Ramos (cell line): ENCODE results near the gene GALNT18.

Experiments used
- in situ Hi-C: fragments of 300-500 bp; cut with MboI; formaldehyde crosslinking; loops from one replicate; pipeline ENCODE4 v1.14.3; 2022; ENCODE audit warnings: low sequenced_read_pairs; ENCODE audit not compliant: unreplicated experiment

Gene GALNT18

DNA sequence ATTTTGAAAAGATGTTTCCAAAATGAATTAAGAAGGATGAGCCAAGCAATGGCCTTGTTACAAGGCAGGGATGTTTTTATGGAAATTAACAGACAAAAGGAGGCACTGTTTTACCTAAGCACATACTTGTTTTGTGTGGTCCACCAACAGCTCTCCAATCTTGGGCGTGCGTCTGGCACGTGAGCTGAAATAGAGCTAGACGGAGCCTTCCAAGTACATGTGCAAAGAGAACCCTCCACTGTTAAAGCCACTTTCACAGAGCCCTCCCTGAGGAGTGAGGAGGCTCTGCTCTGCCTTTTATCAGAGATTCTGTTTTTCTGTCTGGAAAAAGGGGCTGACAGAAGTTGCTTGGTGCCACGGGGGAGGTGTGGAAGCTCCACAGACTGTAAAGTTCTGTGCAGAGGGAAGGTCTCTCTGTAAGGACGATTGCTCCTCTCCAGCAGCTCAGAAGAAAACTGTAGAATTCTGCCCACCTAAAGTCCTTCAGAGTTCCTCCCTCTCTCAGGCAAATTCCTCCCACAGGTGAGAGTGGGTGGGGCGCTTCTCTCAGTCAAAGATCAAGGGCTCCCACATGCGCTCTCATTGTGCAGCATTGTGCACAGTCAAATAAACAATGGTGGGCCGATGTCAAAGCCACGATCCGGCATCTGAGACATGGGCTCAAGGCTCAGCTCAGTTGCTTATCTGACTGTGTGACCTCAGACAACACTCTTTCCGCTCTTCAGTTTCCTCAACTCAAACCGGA, 176.2 kb downstream of the GALNT18 start:
- in situ Hi-C loops = no loop called here

DNA sequence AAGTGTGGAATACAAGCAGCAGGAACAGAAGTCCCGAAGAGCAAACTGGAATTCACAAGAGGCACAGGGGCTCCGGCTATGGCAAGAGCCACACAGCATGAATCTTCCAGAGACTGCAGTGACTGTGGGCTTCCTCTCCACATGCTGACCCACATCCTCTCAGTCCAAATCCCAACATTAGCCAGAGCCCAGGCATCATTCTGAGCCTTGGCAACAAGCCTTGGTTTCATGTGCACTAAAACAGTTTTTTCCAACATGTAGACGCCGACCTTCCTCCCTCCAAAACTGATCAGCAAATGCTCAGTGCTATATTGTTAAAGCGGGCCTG, 177.0 kb downstream of the GALNT18 start:
- in situ Hi-C loops = no loop called here

DNA sequence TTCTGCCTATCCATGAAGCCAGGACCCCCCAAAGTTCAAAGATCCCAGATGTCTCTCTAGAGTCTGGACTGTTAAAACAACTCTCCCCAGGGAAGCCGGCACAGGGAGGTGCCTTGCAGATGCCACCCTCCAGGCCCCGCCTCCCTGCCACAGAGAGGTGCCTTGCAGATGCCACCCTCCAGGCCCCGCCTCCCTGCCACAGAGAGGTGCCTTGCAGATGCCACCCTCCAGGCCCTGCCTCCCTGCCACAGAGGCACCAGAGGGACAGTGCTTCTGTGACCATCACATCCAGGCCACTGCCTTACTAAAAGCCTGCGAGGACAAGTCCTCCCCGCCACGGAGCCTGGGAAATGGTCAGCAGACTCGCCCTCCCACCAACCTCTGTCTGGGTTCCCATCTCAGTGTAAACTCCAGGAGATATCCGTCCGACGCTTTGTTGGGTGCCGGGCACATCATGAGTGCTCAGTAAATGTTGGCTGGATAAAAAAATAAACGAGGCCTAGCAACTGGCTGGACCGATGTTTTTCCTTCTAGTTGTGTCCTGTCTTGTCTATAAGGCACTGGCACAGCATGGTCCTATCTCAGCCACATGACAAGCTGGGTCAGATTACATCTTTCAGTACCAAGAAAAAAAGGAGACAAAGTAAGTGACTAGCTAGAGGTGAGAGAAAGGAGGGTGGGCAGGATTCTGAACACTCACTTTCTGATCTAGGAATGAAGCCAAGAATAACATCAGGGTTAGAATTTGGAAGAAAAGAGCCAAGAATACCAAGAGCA, 177.6 kb downstream of the GALNT18 start:
- in situ Hi-C loops = no loop called here

DNA sequence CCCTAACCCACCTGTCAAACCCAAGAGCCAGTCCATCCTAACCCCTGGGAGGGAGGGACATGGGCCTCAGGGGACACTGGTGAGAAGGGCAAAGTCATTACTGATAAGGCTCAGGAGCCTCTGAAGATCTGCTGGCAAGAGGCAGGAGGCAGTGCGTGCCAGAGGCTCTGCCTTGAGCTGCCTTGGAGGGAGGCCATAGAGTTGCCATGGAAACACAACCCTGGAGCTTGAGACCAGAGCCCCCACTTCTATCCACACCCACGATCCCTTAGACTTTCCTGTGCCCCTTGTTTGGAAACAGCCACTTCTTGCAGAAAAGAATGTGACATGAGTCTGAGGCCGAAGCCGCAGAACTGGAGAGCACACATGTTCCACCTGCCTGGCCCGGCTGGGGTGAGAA, 179.0 kb downstream of the GALNT18 start:
- in situ Hi-C loops = no loop called here

DNA sequence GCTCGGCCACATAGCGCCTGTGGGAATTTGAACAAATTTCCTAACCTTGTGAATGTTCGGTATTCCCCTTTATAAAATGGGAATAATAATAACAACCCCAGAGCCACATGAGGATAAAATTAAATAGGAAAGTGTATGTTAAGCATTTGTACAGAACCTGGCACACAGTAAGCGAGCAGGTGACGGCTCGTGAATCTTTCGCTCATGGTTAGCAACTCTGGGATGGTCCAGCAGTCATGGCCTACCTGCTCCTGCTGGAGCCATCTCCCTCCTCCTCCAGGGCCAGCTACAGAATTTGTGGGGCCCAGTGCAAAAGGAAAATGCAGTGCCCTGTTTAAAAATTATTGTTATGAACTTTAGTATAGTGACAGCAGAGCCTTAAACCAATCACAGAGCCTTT, 180.3 kb downstream of the GALNT18 start:
- in situ Hi-C loops = no loop called here

DNA sequence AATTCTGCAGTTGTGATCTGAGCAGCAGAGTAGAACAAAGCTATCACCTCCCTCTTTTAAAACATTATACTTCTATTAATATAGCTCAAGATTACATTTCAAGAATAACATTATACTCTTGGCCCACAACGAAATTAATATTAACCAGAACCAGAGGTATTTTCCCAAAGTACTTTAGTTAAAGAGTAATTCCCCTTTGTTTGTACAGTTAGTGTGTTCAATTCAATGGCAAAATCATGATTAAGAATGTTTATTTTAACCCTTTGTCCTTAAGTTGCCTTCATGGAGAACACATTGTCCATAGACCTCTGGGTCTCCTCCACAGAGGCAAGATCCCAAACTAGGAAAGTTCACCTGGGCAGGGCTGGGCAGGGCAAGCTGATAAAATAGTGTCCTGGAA, 180.7 kb downstream of the GALNT18 start:
- in situ Hi-C loops = no loop called here

DNA sequence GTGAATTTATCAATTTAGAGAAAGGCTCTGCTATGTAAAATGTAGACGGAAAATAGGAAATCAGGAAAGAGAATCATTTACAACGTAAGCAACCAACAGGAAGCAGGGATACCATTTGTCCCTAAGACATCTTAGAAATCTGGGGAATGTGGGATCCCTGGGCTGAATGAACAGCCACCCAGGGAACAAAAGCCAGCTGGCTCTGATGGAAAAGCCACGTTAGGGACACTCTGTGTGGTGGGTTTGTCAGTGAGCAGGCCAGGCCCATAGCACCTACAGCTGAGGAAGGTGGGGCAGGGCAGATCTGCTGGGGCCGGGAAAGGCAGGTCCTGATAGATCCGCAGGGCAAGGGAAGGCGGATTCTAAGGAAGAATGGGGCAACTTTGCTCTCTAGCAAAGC, 181.7 kb downstream of the GALNT18 start:
- in situ Hi-C loops = no loop called here

DNA sequence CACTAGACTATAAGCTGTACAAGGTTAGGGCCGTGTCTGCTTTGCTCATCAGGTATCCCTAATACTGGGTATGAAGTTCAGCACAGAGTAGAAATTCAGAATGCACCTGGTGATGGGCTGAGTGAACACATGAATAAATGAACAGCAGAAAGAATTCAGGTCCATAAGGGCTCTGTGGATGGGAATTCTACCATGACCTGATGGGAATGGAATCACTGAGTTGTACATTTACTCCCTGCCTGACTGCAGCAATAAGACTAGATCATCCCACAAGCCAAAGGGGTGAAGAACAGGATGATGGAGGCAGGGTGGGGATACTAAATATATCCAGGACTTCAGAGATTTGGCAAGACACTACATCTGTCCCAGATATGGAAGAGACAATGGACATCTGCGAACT, 182.2 kb downstream of the GALNT18 start:
- in situ Hi-C loops = no loop called here

DNA sequence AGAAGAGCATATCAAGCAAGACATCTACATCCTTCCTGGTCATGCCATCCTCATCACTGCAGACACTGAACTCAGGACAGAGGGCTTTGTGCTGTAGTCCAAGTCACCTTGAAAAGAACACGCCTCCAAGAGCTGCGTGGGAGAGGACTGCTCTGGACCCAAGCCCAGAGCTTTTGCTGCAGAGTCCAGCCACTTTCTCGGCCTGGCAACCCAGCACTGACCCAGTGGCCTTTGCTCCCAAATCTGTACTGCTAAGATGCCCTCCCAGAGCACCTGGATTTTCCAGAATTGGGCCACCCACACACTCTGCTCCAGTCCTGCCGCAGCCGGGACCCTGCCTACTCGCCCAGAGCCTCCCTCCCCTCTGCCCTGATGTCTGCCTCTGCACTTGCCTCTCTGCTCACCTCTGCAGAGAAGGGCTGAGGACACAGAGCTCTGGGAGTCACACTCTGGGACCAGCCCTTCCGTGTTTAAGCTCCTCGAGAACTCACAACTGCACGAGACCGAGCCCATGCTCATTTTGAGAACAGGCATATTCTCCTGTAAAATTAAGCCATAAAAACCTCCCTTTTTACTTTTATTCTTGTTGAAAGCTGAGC, 185.0 kb downstream of the GALNT18 start:
- in situ Hi-C loops = no loop called here

DNA sequence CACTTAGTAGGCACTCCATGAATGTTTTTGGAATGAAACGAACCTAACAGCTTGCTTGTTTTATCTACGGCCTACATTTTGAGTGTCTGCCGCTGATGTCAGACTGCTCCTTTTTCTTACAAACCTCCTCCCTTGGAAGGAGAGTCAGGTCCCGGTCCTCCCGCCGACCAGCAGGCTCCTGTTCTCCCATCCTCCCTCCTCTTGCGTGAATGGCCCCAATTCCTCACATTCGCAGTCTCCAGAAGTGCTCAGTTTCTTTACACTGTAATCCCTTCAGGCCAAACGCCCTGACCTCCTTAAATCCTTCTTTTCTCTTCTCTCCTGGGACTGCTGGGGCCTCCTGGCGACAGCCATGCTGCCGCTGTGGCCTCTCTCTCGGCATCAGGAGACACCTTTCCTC, 186.2 kb downstream of the GALNT18 start:
- in situ Hi-C loops = no loop called here

DNA sequence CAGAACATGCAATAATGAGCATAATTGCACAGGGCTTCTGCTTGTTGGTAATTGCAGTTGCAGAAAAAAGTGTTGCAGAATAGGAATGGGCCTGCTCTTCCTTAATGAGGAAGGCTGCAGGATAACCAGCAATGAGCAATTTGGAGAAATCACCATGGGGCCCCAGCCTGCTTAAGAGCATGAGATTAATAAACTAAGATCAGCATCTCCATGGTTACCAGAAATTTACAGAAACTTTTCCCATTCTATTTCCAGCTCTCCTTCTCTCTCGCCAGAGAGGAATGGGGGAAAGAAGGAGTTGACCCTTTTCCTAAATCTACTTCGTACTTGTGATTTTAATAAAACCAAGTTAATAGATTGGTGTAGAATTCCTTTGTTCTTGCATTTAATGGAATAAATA, 187.8 kb downstream of the GALNT18 start:
- in situ Hi-C loops = no loop called here

DNA sequence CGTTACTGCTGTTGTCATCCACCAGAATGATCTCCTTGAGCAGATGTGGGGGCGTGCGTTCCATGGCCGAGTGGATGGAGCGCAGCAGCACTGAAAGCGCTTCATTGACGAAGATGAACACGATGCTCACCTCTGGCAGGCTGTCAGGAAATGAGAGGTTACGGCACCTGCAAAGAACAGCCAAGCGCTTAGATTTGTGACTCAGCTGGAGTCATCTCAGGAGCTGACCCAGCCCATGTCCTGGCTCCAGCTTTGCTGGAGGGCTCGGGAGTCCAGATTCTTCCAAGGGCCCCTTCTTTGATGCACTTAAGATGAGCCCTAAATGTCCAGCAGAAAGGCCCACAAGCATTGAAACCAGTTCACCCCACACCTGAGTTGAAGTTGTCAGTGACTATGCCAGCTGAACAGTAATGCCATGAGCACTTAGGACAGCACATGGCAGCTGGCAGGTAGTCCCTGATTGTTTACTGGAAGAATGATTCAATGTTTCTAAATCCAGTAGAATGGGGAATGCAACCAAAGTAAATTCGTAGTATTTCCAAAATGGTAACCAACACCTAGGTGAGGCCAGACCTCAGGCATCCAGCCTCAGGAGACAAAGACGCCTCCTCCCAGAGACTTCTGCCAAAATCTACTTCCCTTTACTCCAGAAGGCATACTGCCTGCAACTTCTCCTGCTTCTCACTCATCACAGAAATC, 189.0 kb downstream of the GALNT18 start:
- in situ Hi-C loops = no loop called here

DNA sequence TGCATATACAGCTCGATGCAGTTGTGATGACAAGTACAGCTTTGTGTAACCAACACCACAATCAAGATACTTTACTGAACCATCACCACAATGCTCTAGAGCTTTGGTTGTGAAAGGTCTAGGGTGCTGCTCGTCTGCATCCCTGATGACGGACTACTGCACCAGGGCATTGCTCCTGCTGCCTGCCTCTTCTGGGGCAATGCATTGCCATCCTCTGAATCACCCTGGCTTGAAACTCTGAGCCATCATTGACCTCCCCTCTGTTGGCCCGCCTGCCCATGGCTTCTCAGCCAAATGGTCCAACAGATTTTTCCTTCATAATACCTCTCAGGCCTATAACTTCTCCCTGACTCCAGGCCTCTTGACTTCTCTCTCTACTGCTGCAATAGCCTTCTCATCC, 191.4 kb downstream of the GALNT18 start:
- in situ Hi-C loops = no loop called here

DNA sequence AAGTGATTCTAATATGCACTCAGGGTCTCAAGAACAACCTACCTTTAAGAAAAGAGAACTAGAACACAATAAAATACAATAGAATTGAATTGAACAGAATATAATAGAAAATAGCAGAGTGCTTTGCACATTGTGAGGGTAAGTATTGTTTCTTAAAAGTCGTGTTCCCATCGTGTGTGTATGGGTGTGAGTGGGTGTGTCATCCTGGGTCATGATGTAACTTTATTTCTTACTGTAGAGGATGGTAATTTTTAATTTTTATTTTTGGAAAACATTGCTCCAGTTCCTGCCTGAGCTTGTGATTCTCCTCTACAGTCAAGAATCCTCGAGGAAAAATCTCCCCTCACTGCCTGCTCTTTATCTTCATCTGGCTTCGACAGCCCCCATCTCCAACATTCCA, 193.1 kb downstream of the GALNT18 start:
- in situ Hi-C loops = no loop called here

DNA sequence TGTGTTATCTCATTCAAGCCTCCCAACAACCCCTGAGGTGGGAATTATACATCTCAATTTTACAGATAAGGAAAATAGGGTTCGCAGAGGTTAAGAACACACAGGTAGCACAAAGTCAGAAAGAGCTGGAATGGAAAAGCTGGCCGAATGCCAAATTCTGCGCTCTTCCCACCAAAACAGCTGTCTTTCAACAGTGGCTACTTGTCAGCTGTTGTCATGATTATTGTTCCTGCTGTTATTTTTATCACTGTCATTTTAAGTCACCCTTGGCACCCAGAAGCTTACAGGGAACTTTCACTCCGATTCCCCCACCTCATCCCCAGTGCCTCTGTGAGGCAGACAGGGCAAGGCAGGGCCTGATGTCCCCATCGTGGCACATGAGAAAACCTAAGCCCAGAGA, 194.3 kb downstream of the GALNT18 start:
- in situ Hi-C loops = no loop called here

DNA sequence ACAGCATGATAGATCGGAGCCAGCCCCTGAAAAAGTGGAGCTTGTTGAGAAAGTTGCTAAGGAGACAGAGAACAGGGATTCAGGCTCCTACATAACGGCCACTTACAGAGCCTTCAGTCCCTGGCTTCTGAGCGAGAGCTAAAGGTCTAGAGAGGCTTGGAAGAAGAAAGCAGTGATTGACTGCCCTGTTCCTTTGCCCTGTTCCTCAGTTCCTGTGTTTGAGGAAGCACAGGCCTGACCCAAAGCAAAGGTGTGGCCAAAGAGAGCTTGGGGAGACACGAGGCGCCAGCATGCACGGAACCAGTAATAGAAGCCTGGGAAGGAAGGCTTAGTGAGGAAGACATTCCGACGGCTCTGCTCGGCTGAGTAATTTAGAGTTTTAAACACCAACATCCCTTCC, 194.7 kb downstream of the GALNT18 start:
- in situ Hi-C loops = no loop called here

DNA sequence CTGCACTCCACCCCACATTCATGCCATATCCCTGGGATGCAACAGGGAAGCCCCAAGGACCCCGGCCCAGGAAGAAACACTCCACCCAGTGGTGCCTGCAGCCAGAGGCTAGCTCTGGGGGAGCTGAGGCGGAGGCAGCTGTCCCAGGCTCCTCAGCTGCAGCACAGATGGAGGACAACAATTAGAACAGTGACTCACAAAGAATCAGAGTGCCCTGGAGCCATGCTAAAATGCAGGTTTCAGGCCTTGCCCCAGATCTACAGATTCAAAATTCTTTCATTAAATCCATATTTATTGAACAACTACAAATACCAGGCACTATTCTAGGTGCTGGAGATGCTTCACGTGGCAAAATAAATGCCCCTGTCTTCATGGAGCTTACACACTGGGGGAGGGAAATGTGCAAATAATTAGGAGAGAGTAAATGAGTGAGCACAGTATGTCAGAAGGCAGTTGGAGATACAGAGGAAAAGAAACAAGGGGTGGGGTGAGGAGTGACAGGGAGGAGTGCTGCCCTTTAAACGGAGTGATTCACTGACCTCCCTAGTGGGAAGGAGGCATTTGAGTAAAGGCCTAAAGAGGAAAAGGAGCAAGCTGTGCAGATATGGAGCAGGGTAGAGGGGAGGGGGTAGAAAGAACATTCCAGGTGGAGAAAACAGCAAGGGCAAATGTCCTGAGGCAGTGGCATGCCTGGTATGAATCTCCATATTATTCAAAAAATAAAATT, 195.4 kb downstream of the GALNT18 start:
- in situ Hi-C loops = no loop called here

DNA sequence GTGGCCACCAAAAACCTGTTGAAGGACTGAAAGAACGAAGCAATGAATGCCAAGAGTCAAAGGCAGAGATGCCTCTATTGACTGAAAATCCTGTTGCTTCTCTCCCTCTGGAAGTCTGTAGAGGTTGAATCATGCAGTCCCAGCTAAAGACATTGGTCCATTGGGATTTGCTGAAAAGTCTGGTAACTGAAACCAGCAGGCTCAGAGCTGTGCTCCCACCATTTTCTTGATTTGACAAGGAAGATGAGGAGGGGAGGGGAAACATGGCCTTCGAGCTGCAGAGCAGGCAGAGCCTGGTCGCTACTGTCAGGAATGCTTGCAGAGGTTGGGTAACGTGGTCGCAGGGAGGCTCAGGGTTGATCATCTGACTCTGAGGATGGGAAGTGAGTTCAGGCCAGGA, 196.0 kb downstream of the GALNT18 start:
- in situ Hi-C loops = no loop called here

DNA sequence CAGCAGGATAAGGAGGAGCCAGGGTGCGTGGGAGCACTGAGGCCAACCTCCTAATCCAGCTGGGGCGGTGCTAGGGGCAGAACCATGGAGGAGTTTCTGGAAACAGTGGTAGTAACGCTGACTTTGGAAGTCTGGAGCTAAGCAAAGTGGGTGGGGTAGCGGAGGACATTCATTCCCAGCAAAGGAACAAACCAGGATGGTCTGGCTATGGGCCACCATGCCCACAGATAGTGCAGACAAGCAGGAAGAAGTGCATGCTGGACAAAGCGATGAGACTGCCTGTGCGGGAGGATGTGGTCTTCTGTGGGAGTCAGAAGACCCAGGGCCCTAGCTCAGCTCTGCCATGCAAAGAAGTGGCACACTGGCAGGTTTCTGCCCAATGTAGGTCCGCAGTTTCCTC, 197.1 kb downstream of the GALNT18 start:
- in situ Hi-C loops = no loop called here

DNA sequence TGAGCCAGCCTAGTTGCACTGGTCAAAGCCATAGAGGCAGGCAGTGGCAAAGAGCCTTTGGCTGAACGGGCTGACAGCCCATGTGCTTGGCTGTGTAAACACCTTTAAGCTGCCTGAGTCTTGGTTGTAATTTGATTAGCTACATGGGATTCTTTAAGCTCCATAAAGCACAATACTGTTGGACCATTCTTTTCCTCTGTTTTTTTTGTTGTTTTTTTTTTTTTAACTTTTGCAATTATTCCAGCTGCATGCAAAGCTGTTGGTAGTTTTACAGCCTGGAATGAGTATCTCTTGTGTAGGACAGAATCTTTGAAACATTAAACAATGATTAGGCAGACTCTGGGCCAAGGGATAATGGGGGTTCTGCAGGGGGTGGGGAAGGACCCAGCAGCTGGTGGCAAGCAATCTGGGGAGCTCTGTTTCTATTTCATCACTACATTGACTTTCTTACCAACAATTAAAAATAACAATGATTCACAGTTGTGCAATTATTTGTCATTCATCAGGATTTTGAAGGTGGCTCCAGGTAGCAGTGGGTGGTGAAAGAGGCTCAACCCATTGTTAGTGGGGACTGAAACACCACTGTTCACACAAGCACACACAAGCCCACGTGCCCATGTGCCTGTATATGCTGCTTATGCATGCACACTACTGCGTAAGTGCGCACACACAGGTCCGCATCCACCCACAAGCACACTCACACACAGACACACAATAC, 199.2 kb downstream of the GALNT18 start:
- in situ Hi-C loops = no loop called here
